COR-L47 (cell line): ENCODE results near the gene TECTA.
"Not testable (repeated sequence)": the region's sequence is repeated elsewhere in the genome, so short reads cannot be mapped to it uniquely, and the experiment has no call there.

Source experiments
- DNase-seq: peaks from one replicate; lab custom pipeline; 2025; lab: John Stamatoyannopoulos, UW

The TECTA gene

DNA sequence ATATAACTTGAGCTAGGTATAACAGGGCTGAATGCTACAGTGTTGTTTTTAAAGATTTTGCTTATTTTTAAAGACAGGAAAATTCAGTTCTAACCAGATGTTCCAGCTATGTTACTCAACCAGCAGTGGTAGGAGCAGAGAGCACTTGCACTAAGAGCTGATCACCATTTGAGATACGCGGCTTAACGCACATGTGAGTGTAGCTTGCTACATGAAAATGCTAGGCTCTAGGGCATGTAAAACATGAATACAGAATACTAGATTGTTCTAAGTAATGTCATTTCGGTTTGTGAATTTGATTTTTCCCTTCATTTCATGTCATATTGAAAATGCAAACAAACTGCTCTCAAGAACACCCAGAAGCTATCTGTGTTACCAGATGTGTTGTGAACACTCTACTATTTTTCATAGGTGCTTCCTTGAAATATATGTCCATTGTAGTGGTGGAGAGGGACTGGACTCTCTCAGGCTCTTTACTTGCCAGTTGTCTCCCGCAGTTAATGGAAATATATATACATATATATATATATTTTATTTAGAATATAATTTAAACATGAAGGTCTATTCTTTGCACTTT is 10.8 kb upstream of the TECTA start:
- DNase-seq, result no peak

DNA sequence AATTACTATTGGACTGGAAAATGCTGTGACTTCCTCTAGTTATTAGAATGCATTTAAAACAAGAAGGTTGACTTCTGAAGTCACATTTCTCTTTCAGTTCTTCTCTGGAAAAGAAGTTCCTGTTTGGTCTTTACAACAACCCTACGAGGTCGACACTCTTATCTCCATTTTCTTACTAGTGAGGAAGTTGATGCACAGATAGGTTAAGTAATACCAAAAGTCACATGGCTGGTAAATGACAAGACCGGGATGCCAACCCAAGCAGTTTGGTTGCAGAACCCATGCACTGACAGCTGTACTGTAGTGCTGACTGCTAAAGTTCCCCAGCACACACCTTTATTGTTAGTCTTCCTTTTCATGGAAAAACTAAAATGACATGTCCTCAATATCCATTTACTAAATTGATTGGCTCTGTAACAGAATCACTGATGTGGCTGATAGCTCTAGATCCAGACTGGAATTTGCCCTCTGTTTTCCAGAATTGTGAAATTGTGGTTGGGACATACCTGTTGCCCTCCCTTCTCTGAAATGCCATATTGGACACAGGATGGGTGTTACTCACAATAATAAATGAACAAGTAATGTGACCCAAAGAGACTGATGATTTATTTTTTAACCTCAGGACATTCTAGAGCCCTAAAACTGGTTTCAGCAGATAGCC is 9.4 kb upstream of the TECTA start:
- no peak for DNase-seq

DNA sequence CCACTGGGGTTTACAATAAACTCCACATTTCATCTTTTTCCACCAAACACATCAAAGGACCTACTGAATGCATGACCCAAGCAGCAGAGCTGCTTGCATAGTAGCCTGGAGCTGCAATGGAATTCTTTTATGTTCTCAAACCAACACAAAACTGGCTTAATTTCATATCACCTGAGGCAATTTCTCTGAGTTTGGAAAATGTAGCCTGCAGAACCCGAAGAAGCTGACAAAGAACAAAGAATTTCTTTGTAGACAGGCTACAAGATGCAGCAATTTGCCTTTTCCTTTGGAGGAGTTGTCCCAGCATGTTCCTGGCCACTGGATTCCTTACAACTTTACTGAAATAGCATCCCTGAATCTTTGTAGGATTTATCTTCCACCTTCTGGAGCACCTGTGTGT is 5.5 kb upstream of the TECTA start:
- no peak for DNase-seq

DNA sequence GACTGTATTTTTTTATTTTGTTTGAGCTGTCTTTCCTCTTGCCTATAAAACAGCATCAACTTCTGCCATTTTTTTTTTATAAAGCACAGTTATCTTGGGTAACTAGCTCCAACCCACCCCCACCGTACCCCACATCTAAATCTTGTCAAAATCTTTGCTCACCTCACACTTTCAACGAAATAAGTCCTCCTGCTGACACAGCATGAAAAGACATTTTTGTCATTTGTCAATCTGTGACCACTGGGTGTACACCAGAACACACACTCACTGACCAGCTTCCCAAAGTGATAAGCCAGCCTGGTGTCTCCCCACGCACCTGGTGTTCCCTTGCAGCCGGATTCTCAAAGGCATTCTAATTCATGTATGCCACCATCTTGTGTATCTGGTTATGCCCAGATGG is 1.7 kb upstream of the TECTA start:
- no peak for DNase-seq

DNA sequence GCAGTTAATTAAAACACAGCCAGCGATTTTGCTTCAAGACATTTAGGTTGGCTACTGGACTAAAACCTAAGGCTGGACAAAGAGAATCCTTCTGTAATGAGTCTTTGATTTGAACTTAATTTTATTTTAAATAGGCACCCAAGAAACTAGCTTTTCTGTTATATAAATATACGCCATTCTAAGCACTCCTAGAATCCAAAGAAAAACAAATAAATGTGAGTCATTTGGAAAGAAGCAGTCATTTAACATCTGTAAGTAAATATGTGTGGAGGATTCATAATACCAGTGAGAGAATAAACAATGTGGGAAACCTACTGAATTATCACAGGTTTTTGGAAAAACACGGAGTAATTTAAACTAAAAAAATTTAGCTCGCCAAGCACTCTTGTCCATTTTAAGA is 1.2 kb upstream of the TECTA start:
- no peak for DNase-seq

DNA sequence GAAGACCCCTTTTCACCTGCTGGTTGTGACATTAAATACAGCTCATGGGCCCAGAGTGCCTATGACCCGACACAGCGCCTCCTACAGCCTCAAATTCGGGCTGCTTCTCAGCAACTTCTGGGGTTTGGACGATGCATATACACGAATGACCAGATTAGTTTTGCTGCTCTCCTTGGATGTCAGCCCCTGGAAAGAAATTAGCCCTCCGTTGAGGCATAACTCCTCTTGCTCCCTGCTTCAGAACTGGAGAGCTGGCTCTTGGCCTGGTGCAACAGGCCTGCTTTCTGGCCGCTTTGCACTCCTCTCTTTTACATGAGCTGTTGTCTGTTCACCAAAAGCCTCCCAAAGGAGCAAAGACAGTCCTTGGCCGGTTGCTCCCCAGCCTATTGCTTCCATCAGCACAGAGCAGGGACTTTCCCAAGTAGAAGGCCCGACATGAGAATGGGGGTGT is 3.3 kb downstream of the TECTA start:
- DNase-seq, result no peak

DNA sequence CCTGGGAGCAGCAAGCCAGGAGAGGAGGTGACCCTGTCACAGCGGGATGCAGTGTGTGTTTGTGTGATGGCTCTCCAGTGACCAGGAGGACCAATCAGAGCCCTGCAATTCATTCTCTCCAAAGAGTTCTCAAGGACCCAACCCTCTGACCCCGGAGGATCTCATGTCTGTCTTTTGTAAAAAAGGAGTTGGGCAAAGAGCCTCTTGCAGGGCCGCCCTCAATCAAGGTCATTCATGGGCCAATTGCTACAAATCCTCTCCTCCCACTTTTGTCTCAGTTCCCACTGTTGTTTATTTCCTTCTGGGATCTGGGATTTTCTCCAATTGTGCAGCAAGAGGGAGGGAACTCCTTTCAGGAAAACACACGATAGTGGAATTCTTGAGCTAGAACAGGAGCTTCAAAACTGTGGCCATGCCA is 4.0 kb downstream of the TECTA start:
- no peak for DNase-seq

DNA sequence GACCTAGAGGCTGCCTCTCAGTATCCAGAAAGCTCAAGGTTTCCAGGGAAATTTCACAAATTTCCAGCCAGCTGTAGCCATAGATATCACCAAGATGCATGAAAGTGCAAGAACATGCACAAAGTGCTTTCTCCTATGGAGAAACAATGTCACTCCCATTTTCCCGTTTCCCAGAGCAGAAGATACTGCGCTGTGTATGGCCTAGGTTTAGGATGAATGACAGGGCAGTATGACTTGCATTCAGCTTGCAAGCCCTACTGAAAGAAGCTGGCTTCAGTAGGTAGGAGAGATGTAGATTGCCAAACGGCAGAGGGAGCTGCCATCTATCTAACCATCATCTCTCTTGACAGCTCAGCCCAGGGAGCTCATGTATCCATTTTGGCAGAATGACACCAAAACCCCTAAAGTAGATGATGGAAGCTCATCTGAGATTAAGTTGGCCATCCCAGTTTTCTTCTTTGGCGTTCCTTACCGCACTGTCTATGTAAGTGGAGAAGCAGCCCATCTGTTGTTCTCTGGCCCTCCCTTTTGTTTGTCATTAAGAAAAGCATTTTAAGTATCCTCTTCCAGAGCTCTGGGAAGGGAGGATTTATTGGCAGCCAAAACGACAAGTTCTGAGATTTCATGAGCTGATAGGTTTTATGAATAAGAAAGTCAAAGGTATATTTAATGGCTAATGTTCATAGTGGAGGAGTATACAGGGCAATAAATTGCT is 4.6 kb downstream of the TECTA start:
- DNase-seq, result no peak

DNA sequence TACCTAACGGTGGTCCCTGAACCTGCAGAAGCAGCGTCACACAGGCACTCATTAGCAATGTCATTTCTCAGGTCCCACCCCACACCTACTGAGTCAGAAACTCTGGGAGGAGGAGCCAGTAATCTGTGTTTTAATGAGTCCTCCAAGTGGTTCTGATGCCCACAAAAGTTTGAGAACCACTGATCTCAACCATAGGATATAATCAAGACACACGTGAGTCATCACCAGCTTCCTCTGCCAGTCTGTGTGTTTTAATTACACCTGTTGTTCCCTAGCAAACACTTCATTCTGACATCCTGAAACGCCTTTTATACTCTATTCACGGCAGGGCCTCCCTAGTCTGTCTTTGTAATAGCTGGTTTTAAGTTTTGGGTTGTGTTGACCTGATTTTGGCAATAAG is 5.8 kb downstream of the TECTA start:
- peak; percentile 42 for DNase-seq

DNA sequence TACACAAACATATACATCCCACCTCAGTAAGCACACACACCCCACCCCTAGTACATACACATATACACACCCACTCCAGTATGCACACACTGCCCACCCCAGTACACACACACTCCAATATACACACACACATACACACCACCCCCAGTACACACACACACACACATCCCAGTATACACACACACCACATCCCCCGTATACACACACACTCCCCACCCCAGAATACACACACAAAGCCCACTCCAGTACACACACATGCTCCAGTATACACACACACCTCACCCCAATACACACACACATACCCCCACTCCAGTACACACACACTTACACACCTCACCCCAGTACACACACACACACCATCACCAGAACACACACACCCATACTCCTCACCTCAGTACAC is 7.4 kb downstream of the TECTA start:
- DNase-seq, result no peak

DNA sequence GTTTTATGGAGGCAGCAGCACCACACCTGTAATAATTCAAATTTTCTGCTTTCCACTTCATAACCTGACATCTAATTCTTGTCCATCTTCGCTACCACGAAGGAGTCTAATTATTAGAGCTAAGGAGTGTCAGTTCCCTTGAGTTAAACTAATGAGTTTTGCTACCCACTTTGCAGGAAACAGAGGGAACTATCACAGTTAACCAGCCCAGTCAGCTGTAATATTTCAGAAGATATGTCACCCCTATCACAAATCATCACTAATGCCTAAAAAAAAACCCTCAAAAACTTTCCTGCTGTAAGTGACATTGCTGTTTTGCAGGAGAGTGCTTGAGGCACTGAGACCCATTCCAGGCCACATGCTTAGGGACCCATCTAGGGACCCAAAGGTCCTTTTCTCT is 8.4 kb downstream of the TECTA start:
- DNase-seq, result no peak

DNA sequence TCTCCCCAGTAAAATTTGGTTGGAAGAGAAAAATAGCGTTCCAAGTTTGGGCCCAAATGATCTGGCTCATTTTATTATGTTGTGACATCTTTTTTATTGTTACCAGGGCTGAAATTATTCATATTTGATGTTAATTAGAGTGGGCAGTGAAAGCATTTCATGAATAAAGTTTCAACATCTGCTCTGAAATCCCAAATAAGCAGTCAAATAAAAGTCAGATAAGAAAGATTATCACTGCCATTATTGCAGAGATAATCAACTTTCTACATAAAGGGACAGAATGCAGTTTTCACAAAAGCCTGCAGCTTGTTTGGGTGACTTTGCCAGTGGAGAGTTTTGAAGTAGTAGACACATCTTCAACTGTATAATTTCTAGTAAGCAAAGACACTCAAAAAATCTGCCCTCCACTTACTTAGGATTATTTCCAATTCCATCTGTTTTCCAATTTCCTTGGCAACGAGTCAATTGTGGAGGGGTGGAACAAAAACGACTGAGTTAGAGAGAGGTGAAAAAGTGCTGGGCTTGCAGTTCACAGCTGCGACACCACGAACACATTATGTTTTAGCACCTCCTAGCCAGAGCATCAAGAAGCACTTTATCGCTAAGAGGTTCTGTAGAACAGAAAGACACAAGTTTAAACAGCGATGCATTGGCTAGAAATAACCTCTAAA is 9.0 kb downstream of the TECTA start:
- DNase-seq, result no peak

DNA sequence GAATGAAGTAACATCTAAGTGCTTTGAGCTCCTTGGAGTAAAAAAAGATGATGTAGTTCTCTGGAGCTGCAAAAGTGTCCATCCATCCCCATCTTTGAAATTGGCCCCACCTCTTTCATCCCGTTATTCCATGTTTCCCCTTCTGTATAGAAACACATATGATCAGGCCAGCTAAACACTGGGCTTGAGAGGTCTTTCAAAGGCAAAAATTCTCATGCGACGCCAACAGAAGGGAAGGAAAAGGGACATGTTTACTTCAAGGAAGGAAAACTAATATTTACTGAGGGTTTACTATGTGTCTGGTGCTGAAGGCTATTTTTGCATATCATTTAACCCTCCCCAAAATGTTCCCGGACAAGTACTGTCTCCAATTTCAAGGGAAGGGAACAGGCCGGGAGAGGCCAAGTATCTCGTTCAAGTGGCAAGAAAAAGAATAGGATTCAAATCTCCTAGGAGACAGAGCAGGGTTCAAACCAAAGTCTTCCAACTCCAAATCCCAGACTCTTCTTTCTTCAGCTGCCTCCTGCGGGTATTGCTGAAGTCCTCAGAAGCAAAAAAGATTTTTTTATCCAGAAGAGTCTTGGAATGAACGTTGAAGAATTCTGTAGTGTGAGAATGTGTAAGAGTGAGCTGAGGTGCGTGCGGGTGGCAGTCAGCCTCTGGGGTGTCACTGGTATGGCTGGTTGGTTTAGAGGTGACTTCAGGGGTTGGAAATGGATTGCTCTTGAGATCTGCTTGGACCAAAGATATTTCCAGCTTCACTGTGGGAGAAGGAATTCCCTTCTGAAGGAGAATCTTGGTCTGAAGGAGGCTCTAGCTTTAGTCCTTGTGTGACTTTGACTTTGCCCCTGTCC is 10.1 kb downstream of the TECTA start:
- no peak for DNase-seq

DNA sequence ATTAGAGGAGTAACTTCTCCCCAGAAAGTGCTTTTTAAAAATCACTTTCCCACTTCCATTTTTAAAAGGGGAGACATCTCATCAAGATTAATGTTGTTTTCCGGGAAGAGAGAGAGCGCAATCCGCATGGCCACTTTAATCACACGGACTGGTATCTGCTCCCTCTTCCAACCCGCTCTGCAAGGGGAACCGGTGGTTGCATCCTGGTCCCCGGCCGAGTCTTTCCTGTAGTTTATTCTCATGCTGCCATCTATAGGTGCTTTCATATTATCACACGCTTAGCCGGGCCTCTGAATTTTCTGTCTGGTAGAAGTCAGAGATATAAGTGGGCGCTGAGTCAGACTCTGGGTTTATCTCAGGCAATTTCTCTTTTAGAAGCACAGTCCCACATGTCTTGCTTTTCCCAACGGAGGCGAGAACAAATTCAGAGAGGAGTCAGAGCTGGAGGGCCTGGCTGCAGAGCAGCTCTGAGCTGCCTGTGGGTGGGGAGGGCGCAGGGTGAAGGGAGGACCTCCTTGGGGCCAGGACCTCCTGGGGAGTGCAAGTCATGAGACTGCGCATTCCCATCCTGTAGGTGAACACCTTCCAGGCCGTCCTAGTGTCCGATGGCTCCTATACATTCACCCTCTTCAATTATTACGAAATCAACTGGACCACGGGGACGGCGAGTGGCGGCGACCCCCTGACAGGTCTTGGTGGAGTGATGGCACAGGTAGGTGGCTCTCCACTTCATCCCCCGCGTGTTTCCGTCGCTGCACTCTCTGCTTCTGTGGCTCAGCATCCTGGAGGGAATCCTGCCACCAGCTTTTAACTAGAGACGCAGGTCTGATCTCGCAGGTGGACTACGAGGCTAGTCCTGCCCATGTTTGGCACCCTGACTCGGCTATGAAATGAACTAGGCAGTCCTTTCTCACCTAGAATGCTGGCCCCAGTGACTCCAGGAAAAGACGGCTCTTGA is 11.7 kb downstream of the TECTA start:
- DNase-seq, result peak; percentile 71

DNA sequence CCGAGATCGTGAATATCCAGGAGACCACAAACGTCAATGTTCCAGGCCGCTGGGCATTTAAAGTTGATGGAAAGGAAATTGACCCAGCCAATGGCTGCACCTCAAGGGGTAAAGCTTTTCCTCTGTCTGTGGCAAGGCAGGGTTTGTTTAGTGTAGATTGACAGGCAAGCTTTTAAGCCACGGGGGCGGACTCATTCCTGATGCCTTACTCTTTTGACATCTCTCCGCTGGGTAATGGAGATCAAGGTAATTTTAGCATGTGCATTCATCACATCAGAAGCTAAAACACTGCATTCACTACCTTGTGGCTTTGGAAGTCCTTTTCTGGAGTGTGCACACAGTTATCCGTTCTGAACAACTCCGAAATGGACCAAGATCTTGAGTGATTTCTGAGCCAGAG is 12.6 kb downstream of the TECTA start:
- no peak for DNase-seq

DNA sequence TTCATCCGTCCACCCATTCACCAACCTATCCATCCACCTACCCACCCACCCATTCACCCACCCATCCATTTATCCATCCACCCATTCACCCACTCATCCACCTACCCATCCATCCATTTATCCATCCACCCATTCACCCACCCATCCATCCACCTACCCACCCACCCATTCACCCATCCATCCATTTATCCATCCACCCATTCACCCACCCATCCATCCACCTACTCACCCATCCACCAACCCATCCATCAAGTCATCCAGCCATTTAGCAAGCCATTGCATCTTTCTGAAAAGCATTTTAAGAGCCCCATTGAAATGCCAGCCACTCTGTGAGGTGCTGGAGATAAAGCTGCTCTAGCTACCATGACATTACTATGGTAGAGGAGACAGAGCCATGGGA is 14.0 kb downstream of the TECTA start:
- DNase-seq, result not testable (repeated sequence)

DNA sequence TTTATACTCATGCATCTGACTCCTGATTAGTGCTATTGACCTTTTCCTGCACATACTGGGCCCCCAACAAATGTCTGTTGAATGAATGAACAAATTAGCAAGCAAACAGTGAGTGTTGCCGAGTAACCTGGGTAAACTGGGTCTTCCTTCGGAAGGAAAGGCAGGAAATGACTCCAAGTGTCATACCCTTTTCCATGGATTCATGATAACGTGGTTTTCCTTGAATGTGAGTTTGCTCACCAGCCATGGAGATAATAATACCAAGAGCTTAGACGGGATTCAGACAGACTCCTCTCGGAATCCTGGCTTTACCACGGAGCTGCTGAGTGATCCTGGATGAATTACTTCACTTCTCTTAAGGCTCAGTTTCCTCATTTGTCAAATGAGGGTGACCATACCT is 16.7 kb downstream of the TECTA start:
- no peak for DNase-seq

DNA sequence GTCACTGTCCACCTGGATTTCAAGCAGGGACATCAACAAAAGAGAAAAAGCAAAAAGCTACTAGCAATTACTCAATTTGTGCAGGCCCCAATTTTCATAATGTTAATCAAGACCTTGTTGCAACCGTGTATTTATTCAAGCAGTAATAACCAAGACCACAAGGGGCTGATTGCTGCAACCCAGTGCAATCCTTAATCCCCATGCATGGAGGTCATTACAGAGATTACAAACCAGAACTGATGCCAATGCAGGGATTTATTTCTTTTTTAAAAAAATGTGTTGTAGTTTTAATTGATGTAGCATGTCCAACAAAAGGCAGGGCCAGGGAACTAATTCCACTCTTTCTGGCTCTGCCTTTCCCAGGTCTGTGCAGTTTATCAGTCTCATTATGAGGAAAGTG is 18.4 kb downstream of the TECTA start:
- DNase-seq, result no peak

DNA sequence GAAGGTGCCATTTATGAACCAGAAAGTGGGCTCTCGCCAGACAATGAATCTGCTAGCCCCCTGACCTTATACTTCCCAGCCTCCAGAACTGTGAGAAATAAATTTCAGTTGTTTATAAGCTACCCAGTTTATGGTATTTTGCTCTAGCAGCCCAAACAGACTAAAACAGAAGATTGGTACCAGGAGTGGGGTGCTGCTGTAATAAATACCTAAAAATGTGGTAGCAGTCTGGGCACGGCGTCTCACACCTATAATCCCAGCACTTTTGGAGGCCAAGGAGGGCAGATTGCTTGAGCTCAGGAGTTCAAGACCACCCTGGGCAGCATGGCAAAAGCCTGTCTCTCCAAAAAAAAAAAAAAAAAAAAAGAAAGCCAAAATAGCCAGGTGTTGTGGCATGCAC is 21.3 kb downstream of the TECTA start:
- DNase-seq, result no peak

DNA sequence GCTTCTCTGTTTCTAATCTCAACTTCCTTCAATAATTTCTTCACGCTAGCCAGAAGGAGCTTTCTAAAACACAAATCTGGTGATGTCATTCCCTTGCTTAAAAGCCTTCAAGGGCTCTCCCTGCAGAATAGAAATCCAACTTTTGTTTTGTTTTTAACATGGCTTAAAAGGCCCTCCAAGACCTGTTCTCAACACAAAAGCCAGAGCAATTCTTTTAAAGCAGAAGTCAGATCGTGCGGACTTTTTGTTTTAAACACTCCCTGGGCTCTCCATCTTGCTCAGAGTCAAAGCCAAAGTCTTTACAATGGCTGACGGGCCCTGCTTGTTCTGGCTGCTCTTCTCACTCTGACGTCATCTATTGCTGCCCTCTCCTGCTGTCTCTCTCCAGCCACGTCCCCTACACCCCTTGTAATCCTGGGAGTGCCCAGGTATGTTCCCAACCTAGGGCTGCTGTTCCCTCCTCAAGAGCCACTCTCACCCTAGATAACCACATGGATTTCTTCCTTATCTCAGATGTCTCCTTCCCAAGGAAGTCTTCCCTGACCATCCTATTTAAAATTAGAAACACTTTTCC is 22.5 kb downstream of the TECTA start:
- DNase-seq, result no peak

DNA sequence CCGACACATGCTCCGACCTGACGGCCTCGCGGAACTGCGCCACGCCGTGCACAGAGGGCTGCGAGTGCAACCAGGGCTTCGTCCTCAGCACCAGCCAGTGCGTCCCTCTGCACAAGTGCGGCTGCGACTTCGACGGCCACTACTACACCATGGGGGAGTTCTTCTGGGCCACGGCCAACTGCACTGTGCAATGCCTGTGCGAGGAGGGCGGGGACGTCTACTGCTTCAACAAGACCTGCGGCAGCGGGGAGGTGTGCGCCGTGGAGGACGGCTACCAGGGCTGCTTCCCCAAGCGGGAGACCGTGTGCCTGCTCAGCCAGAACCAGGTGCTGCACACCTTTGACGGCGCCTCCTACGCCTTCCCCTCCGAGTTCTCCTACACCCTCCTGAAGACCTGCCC is 26.8 kb downstream of the TECTA start:
- no peak for DNase-seq
